Bone marrow (tissue), 2 donors: Measurements from ENCODE around the gene SPTLC2.
"Not testable (repeated sequence)": the region's sequence is repeated elsewhere in the genome, so short reads cannot be mapped to it uniquely, and the experiment has no call there.

Experiments used
- DNase-seq, 2 donors: peaks; one replicate each; lab custom pipeline; 2025; lab: John Stamatoyannopoulos, UW

Gene SPTLC2

DNA sequence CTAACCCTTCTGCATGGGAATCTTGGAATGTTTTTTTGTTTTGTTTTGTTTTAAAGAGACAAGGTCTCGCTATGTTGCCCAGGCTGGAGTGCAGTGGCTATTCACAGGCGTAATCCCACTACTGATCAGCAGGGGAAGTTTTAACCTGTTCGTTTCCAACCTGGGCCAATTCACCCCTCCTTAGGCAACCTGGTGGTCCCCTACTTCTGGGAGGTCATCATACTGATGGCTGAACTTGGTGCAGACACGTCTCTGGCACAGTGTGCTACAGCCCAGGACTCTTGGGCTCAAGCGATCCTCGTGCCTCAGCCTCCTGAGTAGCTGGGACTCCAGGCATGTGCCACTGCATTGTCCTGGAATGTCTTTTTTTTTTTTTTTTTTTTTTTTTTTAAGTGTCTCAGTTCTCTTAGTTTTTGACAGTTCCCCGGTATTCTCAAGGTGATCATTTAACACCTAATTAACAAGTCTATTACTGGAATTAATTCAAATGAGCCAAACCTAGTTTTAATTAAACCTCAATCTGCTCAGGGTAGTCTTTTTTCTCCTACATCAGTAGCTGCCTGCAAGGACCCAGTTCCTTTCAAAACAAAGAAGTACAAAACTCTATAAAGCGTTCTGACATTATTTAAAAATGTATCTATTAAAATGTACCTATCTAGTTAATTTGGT, 68.8 kb downstream of the SPTLC2 start:
- no peak for DNase-seq

DNA sequence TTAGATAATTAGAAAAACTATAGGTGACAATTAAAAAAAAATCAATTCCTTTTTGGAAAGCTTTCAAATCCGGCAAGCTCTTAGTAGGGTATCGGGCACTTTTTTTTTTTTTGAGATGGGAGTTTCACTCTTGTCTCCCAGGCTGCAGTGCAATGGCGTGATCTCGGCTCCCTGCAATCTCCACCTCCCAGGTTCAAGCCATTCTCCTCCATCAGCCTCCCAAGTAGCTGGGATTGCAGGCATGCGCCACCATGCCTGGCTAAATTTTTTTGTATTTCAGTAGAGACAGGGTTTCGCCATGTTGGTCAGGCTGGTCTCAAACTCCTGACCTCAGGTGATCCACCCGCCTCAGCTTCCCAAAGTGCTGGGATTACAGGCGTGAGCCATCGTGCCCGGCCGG, 71.3 kb downstream of the SPTLC2 start:
- DNase-seq, result not testable (repeated sequence)

- DNase-seq, result no peak
Measured at GRCh38 chr14:77544571-77544970, 71.9 kb downstream of the SPTLC2 start.

GRCh38 chr14:77543637-77544334, 72.7 kb downstream of the SPTLC2 start:
- no peak for DNase-seq

GRCh38 chr14:77543240-77543551, 73.2 kb downstream of the SPTLC2 start:
- DNase-seq, result no peak

GRCh38 chr14:77542421-77543239, 73.8 kb downstream of the SPTLC2 start:
- DNase-seq, result peak in 1 of 2 donors; percentile 17

DNA sequence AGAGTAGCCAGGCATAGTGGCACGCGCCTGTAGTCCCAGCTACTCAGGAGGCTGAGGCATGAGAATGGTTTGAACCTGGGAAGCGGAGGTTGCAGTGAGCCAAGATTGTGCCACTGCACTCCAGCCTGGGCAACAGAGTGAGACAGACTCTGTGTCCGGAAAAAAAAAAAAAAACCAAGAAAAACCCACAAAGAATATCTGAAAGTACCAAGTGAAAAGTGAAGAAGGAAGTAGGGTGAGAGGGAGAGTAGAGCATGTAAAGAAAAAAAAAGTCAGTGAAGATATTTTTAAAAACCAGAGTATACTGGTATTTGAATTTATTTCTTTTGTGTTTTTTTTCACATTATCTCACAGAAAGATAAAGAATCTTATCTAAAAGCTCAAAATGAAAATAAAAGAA, 74.5 kb downstream of the SPTLC2 start:
- no peak for DNase-seq

- not testable (repeated sequence) for DNase-seq
Measured at GRCh38 chr14:77536951-77537350, 79.5 kb downstream of the SPTLC2 start.

DNA sequence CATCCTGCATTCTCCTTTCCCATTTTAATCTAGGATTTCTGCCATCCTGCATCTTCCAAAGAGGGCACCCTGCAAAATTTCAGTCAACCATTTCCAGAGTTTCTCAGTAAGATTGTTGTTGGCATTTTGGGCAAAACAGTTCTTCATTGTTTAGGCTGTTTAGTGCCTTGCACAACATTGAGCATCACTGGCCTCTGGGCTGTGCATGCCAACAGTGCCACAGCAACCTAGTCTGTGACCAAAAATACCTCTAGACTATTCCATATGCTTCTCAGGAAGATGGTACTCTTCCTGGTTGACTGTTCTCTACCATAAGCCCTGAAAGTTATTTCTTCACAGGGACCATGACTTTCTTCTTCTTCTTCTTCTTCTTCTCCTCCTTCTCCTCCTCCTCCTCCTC, 85.4 kb downstream of the SPTLC2 start:
- no peak for DNase-seq

DNA sequence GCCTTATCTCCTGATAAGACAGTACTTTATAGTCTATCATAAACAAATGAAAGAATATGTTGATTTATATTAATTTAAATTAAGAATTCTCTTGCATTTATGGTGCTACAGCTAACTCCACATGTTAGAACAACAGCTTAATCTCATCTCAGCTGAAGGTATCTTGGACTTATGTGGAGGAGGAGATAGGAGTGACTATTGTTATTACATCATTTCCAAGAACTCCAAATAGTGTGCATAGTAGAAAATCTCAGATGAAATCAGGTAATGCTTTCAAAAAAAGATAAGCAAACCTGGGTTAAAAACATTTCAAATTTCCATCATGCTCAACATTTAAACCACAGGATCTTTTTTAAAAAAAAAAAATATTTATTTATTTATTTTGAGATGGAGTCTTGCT, 86.5 kb downstream of the SPTLC2 start:
- no peak for DNase-seq

- no peak for DNase-seq
Measured at GRCh38 chr14:77529213-77529612, 87.2 kb downstream of the SPTLC2 start.

GRCh38 chr14:77528701-77529100, 87.7 kb downstream of the SPTLC2 start:
- not testable (repeated sequence) for DNase-seq

DNA sequence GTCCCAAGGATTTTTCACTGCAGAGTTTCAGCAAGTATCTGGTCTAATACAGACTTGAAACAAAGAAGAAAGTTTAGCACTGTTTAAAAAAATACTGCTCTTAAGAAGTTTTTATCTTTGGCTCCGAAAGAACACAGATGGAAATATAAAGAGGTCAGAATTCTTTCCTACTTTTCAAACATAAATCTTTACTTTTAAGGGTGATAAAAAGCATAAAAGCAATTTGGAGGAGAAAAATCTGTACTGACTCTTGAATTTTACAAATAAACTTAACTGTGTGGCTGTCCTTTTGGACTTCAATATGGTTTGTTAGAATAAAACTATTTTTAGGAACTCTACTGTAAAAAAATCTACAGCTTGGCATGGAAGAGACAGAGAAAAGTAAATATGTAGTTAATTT, 90.2 kb downstream of the SPTLC2 start:
- no peak for DNase-seq

DNA sequence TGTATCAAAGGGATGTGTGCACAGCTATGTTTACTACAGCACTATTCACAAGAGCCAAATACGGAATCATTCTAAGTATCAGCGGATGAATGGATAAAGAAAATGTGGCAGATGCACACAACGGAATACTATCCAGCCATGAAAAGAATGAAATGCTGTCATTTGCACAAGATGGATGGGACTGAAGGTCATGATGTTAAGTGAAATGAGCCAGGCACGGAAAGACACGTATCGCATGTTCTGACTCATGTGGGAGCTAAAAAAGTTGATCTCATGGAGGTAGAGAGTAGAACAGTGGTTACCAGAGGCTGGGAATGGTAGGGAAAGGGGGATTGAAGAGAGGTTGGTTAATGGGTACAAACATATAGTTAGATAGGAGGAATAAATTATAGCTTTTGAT, 91.9 kb downstream of the SPTLC2 start:
- no peak for DNase-seq

- no peak for DNase-seq
Measured at GRCh38 chr14:77523109-77523508, 93.3 kb downstream of the SPTLC2 start.

- no peak for DNase-seq
Measured at GRCh38 chr14:77520555-77520954, 95.9 kb downstream of the SPTLC2 start.

DNA sequence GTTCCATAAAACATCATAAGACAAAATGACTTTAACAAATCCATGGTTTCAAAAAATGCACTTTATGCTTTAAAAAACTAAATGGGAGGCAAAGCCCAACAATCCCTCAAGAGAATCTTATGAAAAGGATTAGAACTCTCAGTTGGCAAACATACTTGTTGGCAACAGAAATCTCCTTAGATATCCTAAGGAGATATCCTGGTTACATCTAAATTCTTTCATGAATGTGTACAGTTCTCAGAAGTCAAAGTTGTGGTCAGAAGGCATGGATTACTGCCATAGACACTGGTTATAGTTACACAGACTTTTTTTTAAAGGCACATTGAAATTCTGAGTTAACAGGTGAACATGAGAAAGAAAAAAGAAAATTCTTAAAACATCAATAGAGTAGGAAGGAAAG, 100.3 kb downstream of the SPTLC2 start:
- no peak for DNase-seq

GRCh38 chr14:77511486-77512162, 104.8 kb downstream of the SPTLC2 start:
- no peak for DNase-seq

DNA sequence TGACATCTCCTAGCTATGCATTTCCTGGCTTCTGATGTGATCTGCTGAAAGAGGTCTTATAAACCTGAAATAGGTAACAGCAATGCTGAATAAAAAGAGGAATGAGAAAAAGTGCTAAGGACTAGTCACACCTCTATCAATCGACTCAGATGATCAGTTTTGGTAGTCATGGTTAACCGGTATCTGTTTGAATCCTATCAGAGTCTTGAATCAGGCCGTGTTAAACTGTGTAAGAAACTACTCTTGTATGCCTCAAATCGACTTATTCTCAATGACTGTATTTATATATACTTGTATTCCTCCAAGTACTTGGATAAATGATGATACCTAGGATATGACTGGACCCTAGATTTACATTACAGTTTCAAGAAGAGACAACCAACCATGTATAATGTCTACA, 107.1 kb downstream of the SPTLC2 start:
- DNase-seq, result no peak

GRCh38 chr14:77508876-77509275, 107.6 kb downstream of the SPTLC2 start:
- no peak for DNase-seq

DNA sequence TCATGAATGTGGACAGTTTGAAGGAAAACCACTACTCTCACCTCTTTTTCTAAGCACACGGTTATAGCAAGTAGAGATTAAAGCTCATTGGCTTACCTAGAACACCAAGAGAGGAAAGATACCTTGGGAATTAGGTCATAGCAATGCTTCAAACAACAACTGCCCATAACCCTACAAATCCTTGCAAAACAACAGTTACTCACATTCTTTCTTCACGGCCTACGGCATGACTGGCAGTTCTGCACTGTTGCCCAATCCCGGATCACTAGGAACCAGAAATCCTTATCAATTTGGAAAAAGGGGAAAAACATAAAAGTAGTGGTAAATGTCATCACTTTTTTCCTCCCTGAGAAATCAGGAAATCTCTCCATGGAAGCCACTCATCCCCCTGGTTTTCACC, 108.2 kb downstream of the SPTLC2 start:
- DNase-seq, result no peak

GRCh38 chr14:77507762-77508161, 108.7 kb downstream of the SPTLC2 start:
- DNase-seq, result no peak

DNA sequence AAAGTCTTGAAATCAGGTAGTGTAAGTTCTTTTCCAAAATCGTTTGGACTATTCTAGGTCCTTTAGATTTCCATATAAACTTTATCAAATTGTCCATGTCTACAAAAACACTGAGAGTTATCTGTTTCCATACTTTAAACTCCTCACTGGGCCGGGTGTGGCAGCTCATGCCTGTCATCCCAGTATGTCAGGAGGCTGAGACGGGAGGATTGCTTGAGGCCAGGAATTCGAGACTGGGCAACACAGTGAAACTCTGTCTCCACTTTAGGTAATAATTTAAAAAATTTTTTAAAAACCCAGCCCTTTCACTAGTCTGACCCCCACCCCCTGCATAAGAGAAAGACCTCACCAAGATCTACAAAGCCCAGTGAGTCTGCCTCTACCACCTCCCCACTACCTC, 111.4 kb downstream of the SPTLC2 start:
- DNase-seq, result no peak
